Liver (tissue), 9 donors: ENCODE data around the gene PIP4K2A. TPM values are rescaled to one million over a fixed set of nuclear protein-coding genes. Genes with fewer than 3 reads are reported as not detected.

Experiments used
- DNase-seq: peaks from one replicate; pipeline ENCODE4 v3.0.0-alpha.2; 2017; ENCODE audit warnings: low spot score
- H3K27ac ChIP-seq, 2 donors: one replicate each; pipeline ENCODE4 v1.7.0; 2013; ENCODE audit warnings: inconsistent platforms in 2 of 2, low read length in 2 of 2, control low read depth in 1 of 2, low read depth in 1 of 2, mild to moderate bottlenecking in 1 of 2
- H3K27me3 ChIP-seq, 4 donors: one replicate each; pipeline versions ENCODE4 v1.6.1 to v1.7.0; 2013; ENCODE audit warnings: low read length in 3 of 4, inconsistent platforms in 1 of 4, mild to moderate bottlenecking in 1 of 4, moderate library complexity in 1 of 4; ENCODE audit not compliant: control insufficient read depth in 4 of 4, insufficient read depth in 4 of 4
- H3K36me3 ChIP-seq, 4 donors: one replicate each; pipeline versions ENCODE4 v1.6.1 to v1.7.0; 2013; ENCODE audit warnings: low read length in 3 of 4, mild to moderate bottlenecking in 3 of 4, low read depth in 1 of 4, moderate library complexity in 1 of 4; ENCODE audit not compliant: control insufficient read depth in 4 of 4, insufficient read depth in 3 of 4
- H3K4me1 ChIP-seq, 4 donors: one replicate each; pipeline versions ENCODE4 v1.6.1 to v1.7.0; 2013; ENCODE audit warnings: low read length in 3 of 4, mild to moderate bottlenecking in 3 of 4, moderate library complexity in 1 of 4; ENCODE audit not compliant: control insufficient read depth in 4 of 4, insufficient read depth in 4 of 4
- H3K4me3 ChIP-seq, 3 donors: one replicate each; pipeline versions ENCODE4 v1.6.1 to v1.7.0; 2013; ENCODE audit warnings: low read length in 3 of 3, control low read depth in 1 of 3, low read depth in 1 of 3, mild to moderate bottlenecking in 1 of 3
- H3K9ac ChIP-seq, 2 donors: one replicate each; pipeline ENCODE4 v1.7.0; 2013; ENCODE audit warnings: low read length in 2 of 2, mild to moderate bottlenecking in 2 of 2, moderate library complexity in 2 of 2, control low read depth in 1 of 2, low read depth in 1 of 2
- H3K9me3 ChIP-seq, 4 donors: one replicate each; pipeline versions ENCODE4 v1.6.1 to v1.7.0; 2013; ENCODE audit warnings: low read length in 3 of 4; ENCODE audit not compliant: control insufficient read depth in 4 of 4
- EGR1 ChIP-seq, 2 donors: IDR thresholded peaks; 2 replicates each; pipeline ENCODE4 v1.6.1; 2016 to 2018; ENCODE audit warnings: antibody characterized with exemption in 2 of 2, low read depth in 2 of 2
- FOXA2 ChIP-seq: IDR thresholded peaks from 2 replicates; pipeline ENCODE4 v1.6.1; 2016; ENCODE audit warnings: antibody characterized with exemption
- GABPA ChIP-seq, 2 donors: IDR thresholded peaks in 1 of 2; conservative IDR thresholded peaks in 1 of 2; 2 replicates each; pipeline ENCODE4 v1.6.1; 2016; ENCODE audit warnings: antibody characterized with exemption in 2 of 2, mild to moderate bottlenecking in 1 of 2, moderate library complexity in 1 of 2
- HNF4A ChIP-seq, 2 donors: conservative IDR thresholded peaks; 2 replicates each; pipeline ENCODE4 v1.6.1; 2016; ENCODE audit warnings: antibody characterized with exemption in 2 of 2, mild to moderate bottlenecking in 2 of 2
- JUND ChIP-seq, 2 donors: IDR thresholded peaks; 2 replicates each; pipeline ENCODE4 v1.6.1; 2016; ENCODE audit warnings: antibody characterized with exemption in 2 of 2
- RAD21 ChIP-seq, 2 donors: IDR thresholded peaks; 2 replicates each; pipeline ENCODE4 v1.6.1; 2016; ENCODE audit warnings: antibody characterized with exemption in 2 of 2, mild to moderate bottlenecking in 2 of 2
- RXRA ChIP-seq, 2 donors: IDR thresholded peaks; 2 replicates each; pipeline ENCODE4 v1.6.1; 2017 to 2018; ENCODE audit warnings: antibody characterized with exemption in 2 of 2, mild to moderate bottlenecking in 1 of 2
- SP1 ChIP-seq: IDR thresholded peaks from 2 replicates; pipeline ENCODE4 v1.6.1; 2018; ENCODE audit warnings: antibody characterized with exemption, mild to moderate bottlenecking
- TAF1 ChIP-seq: conservative IDR thresholded peaks from 2 replicates; pipeline ENCODE4 v1.6.1; 2016; ENCODE audit warnings: antibody characterized with exemption, mild to moderate bottlenecking
- YY1 ChIP-seq: IDR thresholded peaks from 2 replicates; pipeline ENCODE4 v1.6.1; 2016; ENCODE audit warnings: antibody characterized with exemption, mild to moderate bottlenecking
- WGBS: extraction: QIAGEN DNeasy Blood & Tissue Kit; methylation state at CpG from one replicate; pipeline ENCODE4 v1.1.7; 2013; 5-methylcytosine and 5-hydroxymethylcytosine counted together
- polyA plus RNA-seq, 2 donors: library from polyadenylated mRNA; stranded (reverse) in 1 of 2; unstranded in 1 of 2; fragments of 200-250 nt in 1 of 2; fragments of >200 nt in 1 of 2; fragmentation: Nextera tagmentation in 1 of 2; extraction: Ambion mirVana in 1 of 2; gene quantifications; one replicate each; pipeline versions ENCODE4 v1.2.1 to v1.2.3, GENCODE V29; 2013 to 2015
- total RNA-seq, 2 donors: library from RNA; depleted of rRNA; stranded (reverse); fragments of >200 nt; gene quantifications; one replicate each; pipeline ENCODE4 v1.2.3, GENCODE V29; 2014
- TF ChIP-seq, protein P1 (sequence below): IDR thresholded peaks from 2 replicates; pipeline ENCODE4 v1.6.1; 2016; ENCODE audit warnings: antibody characterized with exemption
- TF ChIP-seq, protein P2 (sequence below): IDR thresholded peaks from 2 replicates; pipeline ENCODE4 v1.6.1; 2016; ENCODE audit warnings: antibody characterized with exemption
- TF ChIP-seq, protein P3 (sequence below): IDR thresholded peaks from 2 replicates; pipeline ENCODE4 v1.6.1; 2016; ENCODE audit warnings: antibody characterized with exemption
- donor health status: healthy.
- donor health status: healthy.
- donor health status: healthy.
- donor health status: healthy.
- donor health status: healthy.

Gene PIP4K2A
- total and polyA plus RNA-seq, 4 donors = 6.4 to 53.7 (median 8.6) TPM

DNA sequence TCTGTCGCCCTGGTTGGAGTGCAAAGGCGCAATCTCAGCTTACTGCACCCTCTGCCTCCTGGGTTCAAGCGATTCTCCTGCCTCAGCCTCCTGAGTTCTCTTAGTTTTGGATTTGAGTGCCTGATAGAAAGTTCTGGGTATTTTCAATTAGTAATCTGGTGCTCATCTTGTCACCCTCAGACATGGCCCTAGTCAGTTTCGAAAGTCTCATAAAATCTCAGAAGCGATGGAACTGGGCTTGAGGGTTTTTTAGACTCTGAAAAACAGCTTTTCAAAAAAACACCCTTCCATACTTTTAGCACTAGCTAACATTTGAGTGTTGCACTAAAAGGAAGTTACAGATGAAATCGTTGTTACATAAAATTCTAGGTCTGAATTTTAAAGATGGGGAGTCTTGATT lies 9.4 kb upstream of the PIP4K2A start:
- H3K4me1 ChIP-seq = peaks cover 0 to 3% (median 1%) of the 10 kb centered on the region in 4 donors
- WGBS = 87% methylated on average over 6 of the region's 6 CpGs
- H3K4me3 ChIP-seq = no peak overlapping the region
- no peaks in the 10 kb centered on the region for H3K36me3 ChIP-seq
- no peak overlapping the region for H3K27ac ChIP-seq
- no peak overlapping the region for H3K9ac ChIP-seq
- H3K27me3 ChIP-seq = no peaks in the 10 kb centered on the region
- H3K9me3 ChIP-seq = no peaks in the 10 kb centered on the region
- DNase-seq = no peak
- TF ChIP-seq SP1 (no peak), JUND (IDR thresholded peaks at IDR 0.05) (no peak), YY1 (no peak), GABPA (IDR thresholded peaks at IDR 0.05 in 1 of 2, conservative IDR thresholded peaks at IDR 0.05 in 1 of 2) (no peak), FOXA2 (no peak), TAF1 (no peak), EGR1 (IDR thresholded peaks at IDR 0.05; ENCODE audit: low read depth in 2 of 2) (no peak)
- TF ChIP-seq, protein P1, sequence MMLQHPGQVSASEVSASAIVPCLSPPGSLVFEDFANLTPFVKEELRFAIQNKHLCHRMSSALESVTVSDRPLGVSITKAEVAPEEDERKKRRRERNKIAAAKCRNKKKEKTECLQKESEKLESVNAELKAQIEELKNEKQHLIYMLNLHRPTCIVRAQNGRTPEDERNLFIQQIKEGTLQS = no peak
- TF ChIP-seq, protein P2, sequence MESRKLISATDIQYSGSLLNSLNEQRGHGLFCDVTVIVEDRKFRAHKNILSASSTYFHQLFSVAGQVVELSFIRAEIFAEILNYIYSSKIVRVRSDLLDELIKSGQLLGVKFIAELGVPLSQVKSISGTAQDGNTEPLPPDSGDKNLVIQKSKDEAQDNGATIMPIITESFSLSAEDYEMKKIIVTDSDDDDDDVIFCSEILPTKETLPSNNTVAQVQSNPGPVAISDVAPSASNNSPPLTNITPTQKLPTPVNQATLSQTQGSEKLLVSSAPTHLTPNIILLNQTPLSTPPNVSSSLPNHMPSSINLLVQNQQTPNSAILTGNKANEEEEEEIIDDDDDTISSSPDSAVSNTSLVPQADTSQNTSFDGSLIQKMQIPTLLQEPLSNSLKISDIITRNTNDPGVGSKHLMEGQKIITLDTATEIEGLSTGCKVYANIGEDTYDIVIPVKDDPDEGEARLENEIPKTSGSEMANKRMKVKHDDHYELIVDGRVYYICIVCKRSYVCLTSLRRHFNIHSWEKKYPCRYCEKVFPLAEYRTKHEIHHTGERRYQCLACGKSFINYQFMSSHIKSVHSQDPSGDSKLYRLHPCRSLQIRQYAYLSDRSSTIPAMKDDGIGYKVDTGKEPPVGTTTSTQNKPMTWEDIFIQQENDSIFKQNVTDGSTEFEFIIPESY = no peak

DNA sequence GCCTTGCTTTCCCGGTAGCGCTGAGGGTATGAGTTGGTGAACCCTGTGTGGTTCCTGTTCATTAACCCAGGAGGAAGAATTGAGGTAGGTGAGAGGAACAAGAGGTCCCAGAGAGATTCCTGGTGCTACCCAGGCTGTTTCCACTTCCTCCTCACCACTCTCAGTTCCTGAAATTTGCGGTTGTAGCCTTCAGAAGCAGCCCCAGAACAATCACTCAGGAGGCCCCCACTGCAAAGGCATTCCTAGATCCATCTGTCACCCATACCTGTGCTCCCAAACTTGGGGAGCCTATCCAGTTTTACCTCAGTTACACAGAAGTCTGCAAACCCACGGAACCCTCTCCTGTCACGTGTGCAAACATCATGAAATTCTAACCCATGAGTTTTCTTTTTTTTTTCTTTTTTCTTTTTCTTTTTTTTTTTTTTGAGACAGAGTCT lies 9.0 kb upstream of the PIP4K2A start:
- no peaks in the 10 kb centered on the region for H3K36me3 ChIP-seq
- H3K9ac ChIP-seq = no peak overlapping the region
- 86% methylated on average over 5 of the region's 5 CpGs for WGBS
- no peak for TF ChIP-seq HNF4A (conservative IDR thresholded peaks at IDR 0.05)
- no peak for TF ChIP-seq YY1
- no peak for TF ChIP-seq RXRA (IDR thresholded peaks at IDR 0.05)
- TF ChIP-seq RAD21 (IDR thresholded peaks at IDR 0.05) = no peak
- TF ChIP-seq, protein P1 = no peak
- TF ChIP-seq EGR1 (IDR thresholded peaks at IDR 0.05; ENCODE audit: low read depth in 2 of 2) = no peak
- TF ChIP-seq, protein P3, sequence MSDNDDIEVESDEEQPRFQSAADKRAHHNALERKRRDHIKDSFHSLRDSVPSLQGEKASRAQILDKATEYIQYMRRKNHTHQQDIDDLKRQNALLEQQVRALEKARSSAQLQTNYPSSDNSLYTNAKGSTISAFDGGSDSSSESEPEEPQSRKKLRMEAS = no peak
- no peak for TF ChIP-seq FOXA2
- no peak for TF ChIP-seq JUND (IDR thresholded peaks at IDR 0.05)
- no peak for TF ChIP-seq TAF1
- TF ChIP-seq, protein P2 = no peak
- H3K27me3 ChIP-seq = no peaks in the 10 kb centered on the region
- DNase-seq = no peak
- H3K4me3 ChIP-seq = no peak overlapping the region
- peaks cover 0 to 4% (median 1%) of the 10 kb centered on the region in 4 donors for H3K4me1 ChIP-seq
- no peaks in the 10 kb centered on the region for H3K9me3 ChIP-seq
- no peak overlapping the region for H3K27ac ChIP-seq
